ENCODE results near the gene ATG16L2. TPM values are rescaled to one million over a fixed set of nuclear protein-coding genes. Genes with fewer than 3 reads are reported as not detected.
A peak's percentile ranks its signal among the peaks of the same experiment; 100 is the strongest.

ATG16L2 gene
- total and polyA plus RNA-seq, 9 of the 15 experiments (the other 6 are each of a cell fraction or from before 2014, with no cell fraction given) = 0.18 to 11.2 (median 6.2) TPM

GRCh38 chr11:72764503-72764902 is 49.7 kb upstream of the ATG16L2 start (continued):
- no peak for TF ChIP-seq ZNF518B (CRISPR knock-in tag; IDR thresholded peaks at IDR 0.05)
- no peak for TF ChIP-seq SMAD3 (CRISPR knock-in tag; conservative IDR thresholded peaks at IDR 0.05)
- TF ChIP-seq RAD21 (CRISPR knock-in tag; conservative IDR thresholded peaks at IDR 0.05 in 1 of 2, IDR thresholded peaks at IDR 0.05 in 1 of 2) = peak in 1 of 2 experiments; percentile 25; a peak in 1 of 4 replicates
- no peak for TF ChIP-seq THRAP3 (IDR thresholded peaks at IDR 0.05; ENCODE audit: borderline replicate concordance)
- no peak for TF ChIP-seq GABPB2 (CRISPR knock-in tag; conservative IDR thresholded peaks at IDR 0.05)
- no peak for TF ChIP-seq PATZ1 (CRISPR knock-in tag; IDR thresholded peaks at IDR 0.05; ENCODE audit: borderline replicate concordance)
- no peak for TF ChIP-seq CREB1 (IDR thresholded peaks at IDR 0.05)
- no peak for TF ChIP-seq CREB1 (CRISPR knock-in tag; IDR thresholded peaks at IDR 0.05)
- TF ChIP-seq ZBTB7A (IDR thresholded peaks at IDR 0.05; ENCODE audit: borderline replicate concordance, control insufficient read depth, low read depth, low read length) = no peak
- no peak for TF ChIP-seq SMAD2 (IDR thresholded peaks at IDR 0.05; ENCODE audit: low read depth, low read length)
- TF ChIP-seq ZNF778 (CRISPR knock-in tag; IDR thresholded peaks at IDR 0.05) = no peak
- no peak for TF ChIP-seq HNRNPUL1 (IDR thresholded peaks at IDR 0.05; ENCODE audit: low read length)
- no peak for TF ChIP-seq KDM5B (IDR thresholded peaks at IDR 0.05; ENCODE audit: insufficient replicate concordance, low read depth, low read length)
- TF ChIP-seq GABPA (tag; conservative IDR thresholded peaks at IDR 0.05; ENCODE audit: low read depth) = no peak
- TF ChIP-seq POLR2G (IDR thresholded peaks at IDR 0.05; ENCODE audit: low read depth, low read length) = 0 out of 2 replicates have a peak, but pooled peaks have one; percentile 18
- no peak for TF ChIP-seq SNRNP70 (optimal IDR thresholded peaks at IDR 0.05; ENCODE audit: low read depth, low read length)
- no peak for TF ChIP-seq NR0B1 (IDR thresholded peaks at IDR 0.05; ENCODE audit: partially characterized antibody)
- no peak for TF ChIP-seq CBFA2T3 (IDR thresholded peaks at IDR 0.05)
- no peak for TF ChIP-seq ZNF282 (CRISPR knock-in tag; IDR thresholded peaks at IDR 0.05)
- TF ChIP-seq L3MBTL2 (IDR thresholded peaks at IDR 0.05) = no peak
- TF ChIP-seq ZBTB33 (CRISPR knock-in tag; IDR thresholded peaks at IDR 0.05) = 0 out of 2 replicates have a peak, but pooled peaks have one; percentile 40

Data from K562 (cell line).